ENCODE measurements around the gene MSMP.

MSMP gene

GRCh38 chr9:35771075-35771433 is 17.0 kb upstream of the MSMP start:
- no peak for DNase-seq

DNA sequence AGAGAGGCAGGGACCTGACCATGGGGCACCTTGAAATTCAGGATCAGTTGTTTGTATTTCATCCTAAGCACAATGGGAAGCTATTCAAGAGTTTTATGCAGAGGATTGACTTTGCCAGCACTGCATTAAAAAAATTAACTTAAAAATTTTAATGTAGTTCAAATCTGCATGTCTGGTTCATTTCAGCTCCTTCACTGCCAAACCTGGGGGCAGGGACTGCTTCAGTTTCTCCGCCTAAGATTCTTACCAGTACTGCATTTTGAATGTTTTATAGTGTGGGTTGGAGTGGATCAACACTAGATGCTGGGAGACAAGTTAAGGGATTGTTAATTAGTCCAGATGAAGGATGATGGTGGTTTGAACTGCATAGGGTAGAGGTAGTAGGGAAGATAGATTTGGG is 15.7 kb upstream of the MSMP start:
- no peak for DNase-seq

- DNase-seq = no peak
These were observed 13.4 kb upstream of the MSMP start for GRCh38 chr9:35767458-35767857.

DNA sequence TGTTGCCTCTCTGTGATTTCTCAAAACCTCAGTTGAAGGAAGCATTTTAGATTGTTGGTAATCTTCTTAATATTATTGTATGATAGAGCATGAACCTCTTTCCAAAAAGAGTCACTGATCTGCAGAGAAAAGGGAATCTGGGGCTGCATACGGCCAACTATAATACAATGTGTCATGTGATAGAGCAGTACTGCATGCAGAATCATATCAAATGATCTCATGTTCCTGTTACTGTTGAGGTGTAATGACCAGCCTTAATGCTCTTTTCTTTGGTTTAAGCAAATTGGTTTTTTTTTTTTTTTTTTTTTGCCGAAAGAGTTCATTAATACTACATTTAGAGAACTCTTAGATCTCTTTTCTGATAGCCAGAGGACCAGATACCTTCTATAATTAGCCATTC is 12.9 kb upstream of the MSMP start:
- no peak for DNase-seq

- DNase-seq = no peak
These were observed 9.7 kb upstream of the MSMP start for GRCh38 chr9:35763803-35764202.

DNA sequence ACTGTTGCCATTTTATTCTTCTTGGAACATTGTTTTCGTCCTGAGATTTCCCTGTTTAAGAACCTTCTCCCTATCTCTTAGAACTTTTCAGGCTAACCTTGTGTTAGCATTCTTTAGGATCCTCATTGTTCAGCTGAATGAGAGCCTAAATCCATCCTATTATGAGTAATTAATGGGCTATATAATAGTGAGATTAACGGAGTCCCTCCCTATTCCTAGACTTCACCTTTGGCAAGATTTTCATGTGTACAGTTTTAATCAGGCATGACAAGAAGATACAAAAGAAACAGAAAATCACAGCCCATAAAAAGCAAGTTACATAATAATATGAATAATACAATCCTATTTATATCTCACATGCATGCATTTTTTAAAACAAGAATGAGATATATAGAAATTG is 9.1 kb upstream of the MSMP start:
- no peak for DNase-seq

GRCh38 chr9:35760651-35761050 is 6.6 kb upstream of the MSMP start:
- peak; percentile 61 for DNase-seq

DNA sequence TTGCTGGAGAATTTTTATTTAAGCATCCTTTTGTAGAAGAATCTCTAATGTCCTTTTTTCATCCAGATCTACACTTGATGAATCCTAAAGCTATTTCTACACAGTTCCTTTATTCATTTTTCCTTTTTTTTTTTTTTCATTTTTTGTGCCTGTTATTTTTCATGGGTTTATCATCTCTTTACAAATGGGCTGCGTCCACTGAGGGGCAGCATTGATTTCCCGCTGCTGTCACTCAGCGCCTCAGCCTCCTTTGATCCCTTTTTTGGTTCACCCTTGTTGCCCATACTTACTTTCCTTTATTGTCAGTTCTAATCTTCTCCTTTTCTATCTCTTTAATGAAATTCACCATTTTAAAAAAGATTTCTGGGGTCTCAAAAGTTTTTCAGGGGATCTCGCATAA is 5.7 kb upstream of the MSMP start:
- DNase-seq = no peak

- no peak for DNase-seq
These were observed 4.5 kb upstream of the MSMP start for GRCh38 chr9:35758475-35759050.

DNA sequence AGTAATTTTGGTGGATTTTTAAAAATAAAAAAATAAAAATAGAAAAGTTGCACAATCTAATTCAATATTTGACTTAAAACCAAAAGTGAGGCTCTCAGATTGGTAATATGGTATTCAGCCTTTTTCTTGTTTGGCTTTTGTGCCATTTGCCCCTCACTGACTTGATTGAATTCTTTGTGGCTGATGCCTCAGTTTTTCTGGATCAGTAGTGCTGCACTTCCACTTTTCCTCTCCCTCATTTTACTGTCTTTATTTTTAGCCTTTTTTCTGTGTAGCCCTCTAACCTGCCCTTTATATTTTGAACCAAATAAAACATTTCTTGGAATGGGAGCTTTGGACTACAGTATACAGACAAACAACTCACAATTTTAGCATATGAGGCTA is 3.8 kb upstream of the MSMP start:
- no peak for DNase-seq

- peak; percentile 34 for DNase-seq
These were observed 3.3 kb upstream of the MSMP start for GRCh38 chr9:35757226-35757891.

DNA sequence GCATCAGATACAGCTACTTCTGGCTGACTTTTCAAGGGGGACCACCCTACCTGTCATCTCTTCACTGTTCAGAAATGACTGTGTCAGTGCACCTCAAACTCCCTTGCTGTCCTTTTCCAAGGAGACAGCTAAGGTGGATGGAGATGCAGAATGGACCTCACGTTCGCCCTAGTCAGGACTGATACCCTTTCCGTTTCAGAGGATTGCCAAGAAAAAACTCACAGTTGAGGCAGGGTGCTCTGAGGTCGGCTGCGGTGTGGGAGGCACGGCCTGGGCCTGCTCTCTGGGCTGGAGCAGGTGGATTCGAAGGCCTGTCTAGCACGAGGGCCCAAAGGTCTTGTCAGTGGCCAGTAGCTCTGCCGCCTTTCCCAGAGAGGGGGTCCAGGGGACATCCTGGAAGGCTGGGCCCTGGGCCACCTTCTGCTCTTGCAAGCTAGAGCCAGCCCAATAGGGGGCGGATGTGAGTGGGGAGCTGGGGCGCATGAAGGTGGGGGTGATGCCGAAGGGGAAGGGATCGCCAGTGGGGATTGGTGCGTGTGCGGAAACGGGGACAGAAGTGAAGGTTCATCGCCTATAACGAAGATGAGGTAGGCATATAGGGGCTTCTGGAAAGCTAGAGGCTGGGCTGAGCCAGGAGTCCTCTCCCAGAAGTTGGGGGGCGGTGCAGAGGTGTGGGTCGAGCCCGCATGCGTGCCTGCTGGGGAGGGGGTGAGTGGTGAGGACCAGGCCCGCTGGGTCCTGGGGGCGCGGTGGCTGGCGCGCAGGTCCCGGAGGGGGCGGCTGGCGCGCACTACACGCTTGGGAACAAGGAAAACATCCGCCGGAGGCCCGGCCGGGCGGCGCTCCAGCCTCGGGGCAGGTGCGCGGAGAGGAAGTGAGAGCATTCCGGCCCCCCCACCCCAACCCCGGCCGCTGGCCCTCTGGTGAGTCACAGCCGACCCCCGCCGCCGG is 2.5 kb upstream of the MSMP start:
- peak; percentile 40 for DNase-seq

GRCh38 chr9:35755071-35755470 is 995 bp upstream of the MSMP start:
- no peak for DNase-seq

- no peak for DNase-seq
These were observed 610 bp downstream of the MSMP start for GRCh38 chr9:35753466-35753865.

DNA sequence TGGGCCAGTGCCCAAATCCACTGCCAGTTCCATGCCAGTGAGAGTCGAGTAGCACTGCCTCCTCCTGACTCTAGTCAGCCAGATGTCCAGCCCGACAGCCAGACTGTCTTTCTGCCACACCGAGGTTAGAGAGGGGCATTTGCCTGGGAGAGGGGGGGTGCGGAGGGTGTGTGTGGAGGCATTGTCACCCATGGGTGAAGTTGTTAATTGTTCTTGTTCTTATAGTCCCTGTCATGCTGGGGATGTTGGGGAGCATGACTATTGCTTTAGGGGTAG is 3.9 kb downstream of the MSMP start:
- no peak for DNase-seq

GRCh38 chr9:35749515-35750255 is 4.4 kb downstream of the MSMP start:
- no peak for DNase-seq

GRCh38 chr9:35748858-35749514 is 5.1 kb downstream of the MSMP start, which contains the start of the genes GBA2 and RGP1:
Gene GBA2 (minus strand): TSS chr9:35749228. CDS start chr9:35748704, 524 bp downstream.
Gene RGP1 (plus strand): TSS chr9:35749287. CDS start chr9:35749756, 469 bp downstream.
- peak; percentile 48 for DNase-seq

DNA sequence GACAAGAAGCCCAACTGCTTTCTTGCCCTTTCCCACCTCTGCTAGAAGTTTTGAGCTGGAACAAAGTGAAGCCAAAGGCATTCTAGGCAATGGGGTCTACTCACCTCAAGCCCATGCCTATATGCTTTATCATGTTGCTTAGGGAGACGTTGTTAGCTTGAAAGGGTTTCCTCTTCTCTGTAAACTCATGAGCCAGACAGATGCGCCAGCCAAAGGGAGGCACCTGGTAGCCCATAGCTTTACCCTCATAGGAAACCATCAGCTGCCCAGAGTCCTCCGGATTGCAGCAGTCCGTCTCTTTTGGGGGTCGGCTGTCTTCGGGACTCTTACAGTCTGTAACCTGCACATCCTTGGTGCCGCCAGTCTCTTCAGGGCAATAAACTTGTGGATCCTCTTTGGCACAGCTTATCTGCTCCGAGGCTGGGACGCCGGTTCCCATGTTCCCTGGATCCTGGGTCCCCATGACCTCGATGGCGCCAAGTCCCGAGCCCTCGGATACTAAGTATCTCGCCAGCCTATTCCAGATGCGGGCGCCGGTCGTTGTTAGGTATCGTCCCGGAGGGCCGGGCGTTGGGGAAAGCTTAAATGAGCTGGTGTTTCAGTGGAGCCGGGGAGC is 5.7 kb downstream of the MSMP start:
- no peak for DNase-seq

DNA sequence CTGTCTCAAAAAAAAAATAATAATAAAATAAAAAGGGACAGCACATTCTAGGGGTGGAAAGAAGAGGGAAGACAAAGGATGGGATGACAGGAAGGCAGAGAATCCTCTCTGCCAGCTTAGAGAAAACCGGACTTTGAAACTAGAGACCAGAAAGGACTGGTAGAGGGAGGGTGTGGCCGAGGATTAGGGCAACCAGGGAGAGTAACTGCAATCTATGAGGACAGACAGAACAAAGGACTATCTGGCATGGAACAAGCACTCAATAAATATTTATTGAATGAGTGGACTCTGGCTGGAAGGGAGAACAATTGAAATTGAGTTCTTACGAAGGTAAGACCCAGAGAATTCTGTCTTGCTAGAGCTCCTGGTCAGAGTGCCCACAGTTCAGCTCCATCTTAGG is 7.5 kb downstream of the MSMP start:
- no peak for DNase-seq

DNA sequence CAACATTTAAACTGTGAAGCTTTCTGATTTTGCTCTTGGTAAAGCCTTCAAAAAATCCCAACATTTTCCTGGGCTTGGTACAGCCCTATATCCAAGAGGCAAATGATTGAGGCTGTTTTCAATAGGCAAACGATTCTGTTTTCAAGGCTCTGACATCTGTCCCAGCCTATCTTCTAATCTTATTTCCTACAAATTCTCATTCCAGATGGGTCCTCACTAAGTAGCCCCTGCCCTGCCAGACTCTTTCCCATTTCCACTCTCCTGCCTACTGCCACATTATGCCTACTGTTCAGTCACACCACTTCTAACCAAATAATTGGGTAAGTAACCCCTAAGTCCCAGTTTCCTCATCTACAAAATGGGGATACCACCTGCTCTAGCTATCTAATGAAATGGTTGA is 8.5 kb downstream of the MSMP start:
- no peak for DNase-seq

GRCh38 chr9:35743880-35744518 is 10.1 kb downstream of the MSMP start:
- no peak for DNase-seq

DNA sequence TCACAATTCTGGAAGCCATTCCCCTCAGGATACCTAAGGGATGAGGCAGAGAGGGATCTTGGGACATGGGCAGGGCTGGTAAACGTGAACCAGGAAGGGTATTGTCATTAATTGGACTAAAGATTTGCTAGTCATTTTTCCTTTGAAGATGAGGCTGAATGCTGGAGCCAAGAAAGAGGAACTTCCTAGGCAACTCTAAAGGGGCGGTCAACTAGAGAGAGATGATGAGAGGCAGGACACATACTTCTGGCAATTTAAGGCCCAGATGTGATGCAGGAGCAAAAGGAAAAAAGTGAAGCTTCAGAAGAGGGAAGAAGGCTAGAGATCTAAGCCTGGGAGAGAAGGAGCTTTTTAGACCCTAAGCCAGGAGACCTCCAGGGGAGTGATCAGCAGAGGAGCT is 10.6 kb downstream of the MSMP start:
- DNase-seq = no peak
